GM21619 (cell line): ENCODE data around the gene PPP2R5C.
"Not testable (repeated sequence)": the region's sequence is repeated elsewhere in the genome, so short reads cannot be mapped to it uniquely, and the experiment has no call there.

Experiments
- ATAC-seq: cut with Tn5 transposase; IDR thresholded peaks from one replicate; pipeline ENCODE4 v1.9.1; 2021; ENCODE audit not compliant: unreplicated experiment

PPP2R5C gene

DNA sequence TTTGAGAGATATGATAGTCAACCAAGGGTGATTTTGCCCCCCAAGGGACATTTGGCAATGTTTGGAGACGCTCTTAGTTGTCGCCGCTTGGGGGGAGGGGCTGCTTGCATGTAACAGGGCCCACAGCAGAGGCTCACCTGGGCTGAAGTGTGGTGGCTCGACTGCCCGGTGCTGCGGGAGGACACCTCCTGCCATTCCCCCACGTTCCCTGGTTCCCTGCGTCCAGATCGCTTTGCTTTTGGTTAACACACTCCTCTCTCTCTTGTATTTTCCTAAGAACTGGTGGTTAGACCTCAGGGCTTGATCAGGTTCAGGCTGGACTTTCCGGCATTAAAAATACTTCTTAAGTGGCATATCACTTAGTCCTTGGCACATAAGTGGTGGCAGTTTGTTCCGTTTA lies 18.9 kb downstream of the PPP2R5C start:
- ATAC-seq: no peak

DNA sequence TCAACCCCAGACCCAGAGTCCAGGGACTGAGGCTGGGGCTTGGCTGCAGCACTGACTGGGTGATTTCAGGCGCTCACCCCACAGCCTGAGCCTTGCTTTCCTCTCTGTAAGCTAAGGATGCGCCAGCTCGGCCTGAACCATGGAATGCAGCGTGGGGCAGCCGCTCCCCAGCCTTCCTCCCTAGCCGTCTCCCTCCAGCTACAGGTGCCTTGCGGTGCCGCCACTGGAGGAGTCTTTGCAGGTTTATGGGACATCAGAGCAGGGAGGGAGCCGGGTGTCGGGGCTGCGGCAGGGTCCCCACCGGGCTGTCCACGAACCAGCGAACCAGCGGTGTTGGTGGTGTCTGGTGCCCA lies 19.4 kb downstream of the PPP2R5C start:
- ATAC-seq: no peak

DNA sequence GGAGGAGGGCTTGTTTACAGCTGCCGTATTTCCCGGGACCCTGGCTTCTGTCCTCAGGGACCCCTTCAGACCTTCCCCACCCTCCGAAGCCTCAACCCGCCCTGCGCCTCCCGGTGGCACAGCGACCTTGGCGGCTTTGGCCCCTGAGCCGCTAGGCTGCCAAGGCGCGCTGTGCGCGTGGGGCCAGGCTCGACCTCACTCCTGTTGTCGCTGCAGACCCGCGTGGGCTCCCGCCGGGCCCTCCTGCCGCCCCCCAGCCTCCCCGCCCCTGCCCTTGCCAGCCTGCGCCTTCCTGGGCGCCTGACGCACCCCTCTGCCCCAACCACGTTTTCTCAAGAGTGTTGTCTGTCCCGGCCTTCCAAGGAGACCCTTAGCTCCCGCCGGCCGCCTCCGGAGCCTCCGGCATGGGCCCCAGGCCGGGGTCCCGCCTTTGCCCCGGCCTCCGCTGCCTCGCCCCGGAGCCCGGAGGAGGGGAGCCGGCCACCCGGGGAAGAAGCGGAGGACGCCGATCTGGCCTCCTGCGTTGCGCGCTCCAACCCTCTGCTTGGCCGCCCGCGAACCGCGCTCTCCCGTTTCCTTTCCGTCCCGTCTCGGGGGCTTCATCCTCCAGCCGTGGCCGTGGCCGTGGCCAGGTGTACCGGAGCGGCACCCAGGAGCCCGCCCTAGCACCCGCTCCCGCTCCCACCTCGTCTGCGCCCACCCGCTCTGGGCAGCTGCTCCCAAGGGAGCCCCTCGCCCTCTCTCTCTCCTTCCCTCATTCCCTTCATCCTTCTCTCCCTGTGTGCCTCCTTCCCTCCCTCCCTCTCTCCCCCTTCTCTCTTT lies 19.9 kb downstream of the PPP2R5C start:
- no peak for ATAC-seq

DNA sequence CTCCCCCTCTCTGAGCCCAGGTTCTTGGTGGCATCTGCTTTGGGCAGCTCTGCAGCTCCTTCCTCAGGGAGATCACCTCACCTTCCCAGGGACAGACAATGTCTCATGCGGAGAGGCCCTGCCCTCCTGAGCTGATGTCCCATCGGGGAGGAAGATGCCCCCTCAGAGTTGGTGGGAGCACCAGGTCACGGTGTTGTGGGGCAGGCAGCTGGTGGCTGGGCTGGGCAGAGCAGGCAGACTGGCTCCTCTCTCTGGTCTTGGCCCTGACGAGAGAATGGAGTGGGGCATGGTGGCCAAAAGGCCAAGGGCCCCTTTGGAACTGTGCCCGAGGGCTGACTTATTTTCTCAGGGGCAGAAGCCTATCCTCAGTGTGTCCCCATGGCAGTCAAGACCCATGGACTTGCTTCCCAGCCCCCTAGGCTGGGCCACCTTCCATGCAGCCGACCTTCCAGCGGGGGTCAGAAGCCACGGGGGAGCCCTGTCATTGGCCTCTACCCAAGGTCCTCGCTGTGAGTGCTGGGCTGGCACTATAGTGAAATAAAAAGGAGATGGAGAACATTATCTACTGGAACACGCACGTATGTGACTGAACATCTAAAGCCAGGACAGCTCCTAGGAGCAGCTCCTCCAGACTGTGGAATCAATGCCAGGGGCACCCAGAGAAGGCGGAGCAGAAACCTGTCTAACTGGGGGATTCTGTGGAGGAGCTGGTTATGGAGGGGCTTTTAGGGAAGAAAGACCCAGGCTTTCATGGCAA lies 21.9 kb downstream of the PPP2R5C start:
- ATAC-seq: no peak

DNA sequence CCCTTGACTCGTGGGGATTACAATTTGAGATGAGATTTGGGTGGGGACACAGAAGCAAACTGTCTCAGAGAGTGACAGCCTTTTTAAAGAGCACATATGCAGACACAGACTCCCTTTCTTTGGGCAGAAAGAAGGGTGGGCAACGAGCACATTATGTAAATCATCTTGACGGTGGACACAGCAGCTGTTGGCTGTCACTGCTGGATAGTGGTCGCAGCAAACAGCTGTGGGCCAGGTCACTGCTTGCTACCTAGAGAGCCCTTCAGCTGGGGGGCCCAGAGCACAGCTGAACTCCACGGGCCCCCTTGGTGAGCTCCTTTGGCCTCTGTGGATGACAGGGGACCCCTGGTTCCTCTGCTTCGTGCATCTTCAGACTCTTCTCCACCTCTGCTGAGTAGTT lies 23.1 kb downstream of the PPP2R5C start:
- ATAC-seq: no peak

DNA sequence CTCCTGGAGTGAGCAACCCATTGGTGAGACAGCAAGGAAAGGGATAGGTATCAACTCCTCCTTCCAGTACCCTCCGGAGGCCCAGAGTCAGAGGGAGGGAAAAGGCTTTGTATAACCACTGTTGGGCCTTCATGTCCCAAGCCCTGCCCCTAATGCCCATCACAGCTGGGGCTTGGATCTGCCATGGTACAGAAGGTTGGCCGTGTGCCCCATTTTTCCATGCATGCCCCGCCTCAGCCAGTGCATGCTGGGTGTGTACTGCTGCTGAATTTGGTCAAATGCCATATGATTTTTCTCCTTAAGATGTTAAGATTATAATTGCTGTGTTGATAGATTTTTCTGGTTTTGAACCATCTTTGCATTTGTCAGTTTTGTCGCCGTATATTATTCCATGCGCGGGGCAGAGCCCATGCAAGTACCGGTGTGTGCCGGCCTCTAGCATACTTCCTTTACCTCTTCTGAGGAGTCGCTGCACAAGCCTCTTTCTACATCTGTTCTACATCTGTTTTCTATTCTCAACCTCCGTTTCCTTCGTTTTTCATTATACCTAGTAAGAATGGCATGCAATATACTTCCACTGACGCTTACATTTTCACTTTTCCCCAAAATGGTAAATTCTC lies 26.6 kb downstream of the PPP2R5C start:
- ATAC-seq: no peak

DNA sequence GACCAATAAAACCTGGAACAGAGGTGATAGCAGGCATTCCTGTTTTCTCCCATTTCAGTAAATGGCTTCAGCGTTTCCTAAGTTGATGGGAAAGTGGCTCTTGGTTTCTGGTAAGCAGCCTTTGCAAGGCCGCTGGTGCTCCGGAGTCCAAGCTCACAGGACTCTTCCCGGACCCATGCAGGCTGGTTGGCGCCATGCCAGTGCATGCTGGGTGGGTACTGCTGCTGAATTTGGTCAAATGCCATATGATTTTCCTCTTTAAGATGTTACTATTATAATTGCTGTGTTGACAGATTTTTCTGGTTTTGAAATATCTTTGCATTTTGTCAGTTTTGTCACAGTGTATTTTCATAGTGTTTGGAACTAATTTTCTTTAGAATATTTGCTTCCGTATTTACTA lies 27.7 kb downstream of the PPP2R5C start:
- ATAC-seq: no peak

DNA sequence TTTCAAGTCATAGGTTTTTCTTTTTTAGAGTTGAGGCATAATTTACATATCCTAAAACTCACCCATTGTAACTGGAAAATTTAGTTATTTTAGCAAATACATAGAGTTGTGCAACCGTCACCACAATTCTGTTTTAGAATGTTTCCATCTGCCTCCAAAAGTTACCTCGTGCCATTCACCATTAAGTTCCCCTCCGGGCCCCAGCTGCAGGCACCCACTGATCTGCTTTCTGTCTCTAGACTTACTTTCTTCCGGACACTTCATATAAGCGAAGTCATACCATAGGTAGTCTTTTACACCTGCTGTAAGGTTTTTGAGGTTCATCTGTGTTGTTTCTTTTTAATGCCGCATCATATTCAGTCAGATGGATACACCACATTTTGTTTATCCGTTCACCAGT lies 28.7 kb downstream of the PPP2R5C start:
- no peak for ATAC-seq

DNA sequence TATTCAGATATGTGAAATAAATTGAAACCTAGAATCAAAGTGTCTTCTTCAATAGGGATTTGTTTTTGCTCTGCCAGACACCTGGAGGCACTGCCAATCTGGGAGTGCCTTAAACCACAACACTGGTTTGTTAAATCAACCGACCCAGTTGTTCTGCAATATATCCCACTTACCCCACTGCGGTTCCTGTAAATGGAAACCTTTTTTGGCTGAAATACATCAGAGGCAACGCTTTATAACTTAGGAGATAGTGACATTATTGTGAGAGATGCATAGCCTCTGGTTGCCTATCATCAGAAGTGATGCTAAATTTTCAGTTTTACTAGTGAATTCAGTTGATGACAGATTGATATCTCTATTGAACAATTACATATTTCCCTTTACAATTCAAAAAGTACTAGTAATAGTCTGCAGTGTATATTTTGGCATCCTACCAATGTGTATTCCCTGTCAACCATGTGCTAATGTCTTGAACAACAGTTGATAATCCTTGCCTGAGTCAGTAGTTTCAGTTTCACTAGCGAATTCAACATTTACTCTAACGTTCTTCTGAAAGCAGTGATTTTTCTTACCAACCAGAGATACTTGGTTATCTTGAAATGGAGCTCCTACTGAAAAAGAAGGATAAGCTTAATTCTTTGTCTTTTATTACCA lies 30.5 kb downstream of the PPP2R5C start:
- ATAC-seq: no peak

DNA sequence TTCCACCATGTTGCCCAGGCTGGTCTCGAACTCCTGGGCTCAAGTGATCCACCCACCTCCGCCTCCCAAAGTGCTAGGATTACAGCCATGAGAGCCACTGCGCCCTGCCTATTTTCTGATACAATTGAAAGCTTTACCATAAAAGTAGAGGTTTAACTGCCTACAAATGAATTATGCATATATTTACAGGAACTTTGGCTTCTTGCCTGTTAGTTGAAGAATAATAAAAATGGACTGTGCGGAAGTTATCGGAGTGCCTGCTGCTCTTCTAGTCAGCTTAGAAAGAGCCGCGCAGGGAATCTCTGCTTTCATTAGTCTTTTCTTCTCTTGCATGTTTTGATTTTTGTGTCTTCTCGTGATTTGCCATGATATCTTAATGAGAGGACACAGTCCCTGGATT lies 34.5 kb downstream of the PPP2R5C start:
- ATAC-seq: no peak

DNA sequence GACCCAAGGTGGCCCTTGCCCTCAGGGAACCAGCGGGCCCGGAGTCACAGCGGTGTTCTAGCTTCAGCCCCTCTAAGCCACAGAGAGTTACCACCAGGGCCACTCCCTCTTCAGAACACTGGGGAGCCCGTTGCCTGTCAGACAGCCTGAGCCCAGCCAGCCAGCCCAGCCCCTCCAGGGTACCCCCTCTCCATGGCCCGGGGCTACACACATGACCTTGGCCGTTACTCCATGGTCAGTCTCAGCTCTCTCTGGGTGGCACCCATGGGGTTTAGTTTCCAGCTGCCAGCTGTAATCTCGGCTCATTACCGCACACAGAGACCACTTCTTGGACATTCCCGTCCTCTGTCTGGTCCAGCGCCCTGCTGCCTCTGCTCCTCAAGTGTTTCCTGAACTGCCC lies 35.0 kb downstream of the PPP2R5C start:
- ATAC-seq: no peak

DNA sequence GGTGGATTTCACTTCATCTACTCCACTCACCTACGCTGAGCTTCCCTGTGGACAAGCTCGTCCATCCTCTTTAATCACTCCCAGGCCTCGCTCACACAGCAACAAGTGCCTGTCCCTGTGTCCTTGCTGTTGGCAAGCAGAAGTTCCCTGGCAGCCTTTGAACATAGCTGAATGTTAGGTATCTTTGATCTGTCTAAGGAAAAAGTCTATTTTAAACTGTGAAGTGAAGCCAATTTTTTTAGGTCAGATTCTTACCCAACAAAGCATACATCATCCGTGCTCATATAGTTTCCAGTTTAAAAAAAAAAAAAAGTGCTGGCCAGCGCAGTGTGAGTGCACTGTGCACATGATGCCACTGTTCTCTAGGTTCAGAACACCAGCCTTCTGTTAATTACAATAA lies 36.3 kb downstream of the PPP2R5C start:
- no peak for ATAC-seq

DNA sequence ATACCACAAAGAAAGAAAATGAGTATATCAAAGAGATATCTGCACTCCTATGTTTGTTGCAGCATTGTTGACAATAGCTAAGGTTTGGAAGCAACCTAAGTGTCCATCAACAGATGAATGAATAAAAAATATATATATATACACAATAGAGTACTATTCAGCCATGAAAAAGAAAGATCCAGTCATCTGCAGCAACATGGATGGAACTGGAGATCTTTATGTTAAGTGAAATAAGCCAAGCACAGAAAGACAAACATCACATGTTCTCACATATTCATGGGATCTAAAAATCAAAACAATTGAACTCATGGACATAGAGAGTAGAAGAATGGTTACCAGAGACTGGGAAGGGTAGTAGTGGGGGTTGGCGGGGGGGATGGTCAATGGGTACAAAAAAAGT lies 42.9 kb downstream of the PPP2R5C start:
- ATAC-seq: not testable (repeated sequence)

DNA sequence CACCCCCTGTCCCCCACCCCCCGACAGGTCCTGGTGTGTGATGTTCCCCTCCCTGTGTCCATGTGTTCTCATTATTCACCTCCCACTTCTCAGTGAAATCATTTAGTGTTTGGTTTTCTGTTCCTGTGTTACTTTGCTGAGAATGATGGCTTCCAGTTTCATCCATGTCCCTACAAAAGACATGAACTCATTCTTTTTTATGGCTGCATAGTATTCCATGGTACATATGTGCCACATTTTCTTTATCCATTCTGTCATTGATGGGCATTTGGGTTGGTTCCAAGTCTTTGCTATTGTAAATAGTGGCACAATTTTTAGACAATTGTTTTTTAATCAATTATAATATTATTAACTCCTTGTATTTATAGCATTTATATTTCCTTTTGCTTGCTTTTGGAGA lies 44.7 kb downstream of the PPP2R5C start:
- ATAC-seq: not testable (repeated sequence)

DNA sequence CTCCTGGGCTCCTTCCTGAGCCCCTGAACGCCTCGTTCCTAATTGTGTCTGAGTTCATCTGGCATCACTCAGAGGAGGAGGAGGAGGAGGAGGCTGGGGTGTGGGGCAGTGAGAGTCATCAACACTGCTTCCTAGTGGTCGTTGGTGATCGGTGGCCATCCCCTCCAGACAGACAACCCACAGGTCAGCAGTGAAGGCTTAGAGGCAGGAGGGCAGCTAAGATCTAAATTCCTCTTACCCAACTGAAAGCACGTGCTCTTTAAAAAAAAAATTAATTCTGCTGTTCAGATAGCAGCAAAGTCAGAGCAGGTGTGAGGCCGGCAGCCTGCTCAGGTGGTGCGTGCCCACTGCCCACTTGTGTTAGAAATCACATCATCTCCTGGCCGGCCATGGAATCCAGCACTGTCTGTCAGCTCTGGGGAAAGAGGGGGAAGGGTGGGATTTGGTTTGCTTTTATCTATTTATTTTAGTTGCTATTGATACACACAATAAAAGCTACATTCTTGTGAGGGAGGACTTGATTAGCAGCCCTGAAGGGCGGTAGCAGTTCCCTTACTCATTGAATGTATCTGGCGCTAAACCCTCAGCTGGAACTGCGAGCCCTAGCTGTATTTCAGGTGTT lies 46.6 kb downstream of the PPP2R5C start:
- no peak for ATAC-seq

DNA sequence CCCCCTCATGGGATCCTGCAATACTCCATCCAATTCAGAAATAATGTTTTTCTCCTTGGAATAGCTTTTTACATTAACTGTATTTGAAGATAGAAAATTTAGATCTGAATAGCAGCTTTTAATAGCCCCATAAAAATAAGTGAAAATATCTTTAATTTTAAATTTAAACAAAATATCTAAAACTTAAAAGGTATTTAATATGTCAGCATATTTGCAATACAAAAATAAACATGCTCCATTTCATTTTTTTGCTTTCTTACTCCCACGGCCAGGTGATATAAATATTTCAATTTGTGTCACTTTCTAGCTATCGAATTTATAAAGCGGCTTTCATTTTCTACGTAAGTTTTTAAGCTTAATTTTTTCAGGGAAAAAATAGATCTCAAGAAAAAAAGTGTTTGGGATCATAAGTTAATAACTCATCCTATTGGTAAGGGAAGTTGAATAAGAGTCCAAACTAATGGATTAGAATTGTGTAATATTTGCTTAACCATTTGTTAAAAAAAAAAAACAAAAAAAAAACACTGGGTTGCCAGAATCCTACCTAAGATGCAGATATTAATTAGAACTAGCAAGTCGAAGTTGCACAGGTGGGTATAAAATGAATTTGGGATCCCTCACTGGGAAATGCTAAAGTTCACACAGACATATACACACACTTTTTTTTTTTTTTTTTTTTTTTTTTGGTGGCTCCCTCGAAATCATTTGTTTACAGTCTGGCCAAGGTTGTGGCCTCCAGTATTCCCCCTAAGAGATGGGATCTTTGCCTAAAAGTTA lies 47.6 kb downstream of the PPP2R5C start:
- no peak for ATAC-seq

DNA sequence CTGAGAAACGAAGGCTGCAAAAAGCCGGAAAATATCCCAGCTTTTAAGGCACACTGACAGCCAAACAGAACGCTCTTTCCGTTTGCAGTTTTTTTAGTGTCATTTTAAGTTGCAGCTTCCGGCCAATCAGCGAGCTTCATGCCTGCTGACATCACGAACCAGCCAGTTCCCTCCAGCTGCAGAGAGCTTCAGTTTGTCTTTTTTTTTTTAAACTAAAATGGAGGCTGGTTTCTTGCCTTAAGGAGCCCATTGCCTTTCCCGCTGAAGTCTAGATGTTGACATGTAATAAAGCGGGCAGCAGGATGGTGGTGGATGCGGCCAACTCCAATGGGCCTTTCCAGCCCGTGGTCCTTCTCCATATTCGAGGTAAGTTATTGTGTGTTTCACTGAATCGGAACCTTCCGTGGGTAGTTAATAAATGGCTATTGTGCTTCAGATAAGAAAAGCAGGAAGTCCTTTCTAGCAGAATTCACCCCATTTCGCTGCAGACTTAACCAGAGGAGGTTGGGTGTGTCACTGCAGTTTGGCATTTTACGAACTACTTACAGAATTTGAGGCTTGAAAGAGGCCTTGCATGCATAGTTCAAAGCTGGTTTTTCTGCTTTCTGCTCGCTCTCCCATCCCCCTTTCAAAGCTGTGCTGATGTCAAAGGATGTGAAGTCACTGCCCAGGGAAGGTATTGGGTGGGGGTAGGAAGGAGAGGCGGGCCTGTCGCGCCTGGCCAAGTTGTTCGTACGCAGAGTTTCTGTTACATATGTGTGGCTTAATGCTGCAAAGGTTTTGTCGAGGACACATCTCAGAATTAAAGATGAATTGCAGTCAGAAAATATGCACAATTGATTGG lies 48.4 kb downstream of the PPP2R5C start:
- ATAC-seq: peak; percentile 84

DNA sequence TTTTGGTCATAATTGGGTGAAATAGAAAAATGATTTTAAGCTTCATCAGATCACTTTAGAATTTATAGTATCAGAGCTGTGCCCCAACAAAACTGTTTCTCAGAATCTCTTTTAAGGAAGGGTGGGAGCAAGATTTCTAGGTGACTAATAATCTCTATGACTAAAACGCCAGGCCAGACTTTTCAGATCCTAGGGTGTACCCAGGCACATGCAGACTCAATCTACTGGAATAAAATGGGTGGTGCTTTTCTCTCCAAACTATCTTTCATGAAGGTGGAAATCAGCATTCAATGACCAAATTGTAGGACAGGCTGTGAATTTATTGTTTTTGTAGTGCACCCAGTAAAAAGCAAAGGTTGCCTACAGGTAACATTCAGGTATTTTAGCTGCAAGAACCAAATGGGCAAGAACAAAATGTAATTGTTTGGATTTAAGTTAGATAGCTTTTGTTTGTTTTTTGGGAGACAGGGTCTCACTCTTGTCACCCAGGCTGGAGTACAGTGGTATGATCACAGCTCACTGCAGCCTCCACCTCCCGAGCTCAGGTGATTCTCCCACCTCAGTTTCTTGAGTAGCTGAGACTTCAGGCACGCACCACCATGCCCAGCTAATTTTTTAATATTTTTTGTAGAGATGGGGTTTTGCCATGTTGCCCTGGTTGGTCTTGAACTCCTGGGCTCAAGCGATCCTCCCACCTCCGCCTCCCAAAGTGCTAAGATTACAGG lies 49.5 kb downstream of the PPP2R5C start:
- no peak for ATAC-seq

DNA sequence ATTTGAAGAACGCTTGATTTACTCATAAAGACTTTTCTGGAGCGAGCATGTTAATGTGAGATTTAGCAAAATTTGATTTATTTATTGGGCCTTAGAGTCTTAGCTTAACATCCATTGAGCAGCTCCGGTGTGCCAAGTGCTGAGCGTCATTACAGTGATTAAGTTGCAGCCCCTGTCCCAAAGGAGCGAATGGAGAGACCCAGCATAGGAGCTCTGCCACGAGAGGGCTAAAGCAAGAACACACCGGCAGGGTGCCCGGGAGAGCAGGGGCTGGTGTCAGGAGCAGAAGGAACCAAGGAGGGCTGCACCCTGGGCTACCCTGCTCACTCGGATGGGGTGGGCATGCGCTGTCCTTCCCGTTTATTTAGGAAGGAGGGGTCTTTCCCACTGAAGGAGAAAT lies 50.6 kb downstream of the PPP2R5C start:
- no peak for ATAC-seq
